Activated CD4-positive, alpha-beta T cell treated with anti-CD3 and anti-CD28 coated beads for 1 hour (primary cell): ENCODE measurements around the gene HDAC4.

ENCODE experiments used
- DNase-seq: peaks from one replicate; pipeline ENCODE4 v3.0.0-alpha.2; 2020

Gene HDAC4

GRCh38 chr2:239368321-239368720 is 32.5 kb downstream of the HDAC4 start:
- no peak for DNase-seq

GRCh38 chr2:239366740-239367139 is 34.1 kb downstream of the HDAC4 start:
- no peak for DNase-seq

- DNase-seq = no peak
Measured at GRCh38 chr2:239365782-239366435, 34.9 kb downstream of the HDAC4 start.

GRCh38 chr2:239365071-239365781 is 35.6 kb downstream of the HDAC4 start:
- no peak for DNase-seq

GRCh38 chr2:239363946-239364637 is 36.7 kb downstream of the HDAC4 start:
- no peak for DNase-seq

GRCh38 chr2:239362507-239362906 is 38.3 kb downstream of the HDAC4 start:
- DNase-seq = no peak

- DNase-seq = no peak
Measured at GRCh38 chr2:239361311-239361642, 39.5 kb downstream of the HDAC4 start.

- DNase-seq = no peak
Measured at GRCh38 chr2:239360421-239361310, 40.2 kb downstream of the HDAC4 start.

GRCh38 chr2:239360008-239360407 is 40.8 kb downstream of the HDAC4 start:
- no peak for DNase-seq

- no peak for DNase-seq
Measured at GRCh38 chr2:239359196-239359912, 41.5 kb downstream of the HDAC4 start.

GRCh38 chr2:239358062-239358754 is 42.6 kb downstream of the HDAC4 start:
- DNase-seq = no peak

GRCh38 chr2:239355724-239356123 is 45.1 kb downstream of the HDAC4 start:
- DNase-seq = no peak

GRCh38 chr2:239355139-239355538 is 45.7 kb downstream of the HDAC4 start:
- DNase-seq = no peak

GRCh38 chr2:239354791-239355136 is 46.1 kb downstream of the HDAC4 start:
- no peak for DNase-seq

GRCh38 chr2:239354132-239354790 is 46.6 kb downstream of the HDAC4 start:
- DNase-seq = no peak

GRCh38 chr2:239353692-239354091 is 47.1 kb downstream of the HDAC4 start:
- DNase-seq = no peak

GRCh38 chr2:239351687-239352086 is 49.1 kb downstream of the HDAC4 start:
- DNase-seq = peak; percentile 4

- no peak for DNase-seq
Measured at GRCh38 chr2:239349453-239350135, 51.2 kb downstream of the HDAC4 start.

- no peak for DNase-seq
Measured at GRCh38 chr2:239348563-239349452, 52.0 kb downstream of the HDAC4 start.

GRCh38 chr2:239346676-239347075 is 54.1 kb downstream of the HDAC4 start:
- DNase-seq = no peak
